ENCODE data around the gene MOB3B. TPM values are rescaled to one million over a fixed set of nuclear protein-coding genes. Genes with fewer than 3 reads are reported as not detected.

MOB3B gene
- polyA plus RNA-seq, 1 of the 3 experiments (the other 2 are of a cell fraction) = 0.90 TPM

DNA sequence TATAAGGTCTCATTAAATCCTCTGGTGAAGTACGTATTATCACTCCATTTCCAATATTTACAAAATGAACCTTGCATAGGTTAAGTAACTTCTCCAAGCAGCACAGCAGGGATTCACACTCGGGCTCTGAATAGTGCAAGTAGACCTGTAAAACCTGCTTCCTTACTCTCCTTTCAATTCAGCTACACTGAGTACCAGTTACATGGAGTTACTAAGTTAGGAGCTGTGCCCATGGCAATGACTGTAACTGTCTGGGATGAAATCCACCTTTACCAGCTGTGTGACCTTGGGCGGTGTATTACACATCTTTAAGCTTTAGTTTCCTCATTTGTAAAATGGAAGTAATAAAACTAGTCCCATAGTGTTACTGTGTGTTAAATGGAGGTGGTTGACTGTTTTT, 15.9 kb upstream of the MOB3B start:
- TF ChIP-seq POLR2AphosphoS5 (IDR thresholded peaks at IDR 0.05; ENCODE audit: low read depth, low read length) (no peak), FOXM1 (IDR thresholded peaks at IDR 0.05; ENCODE audit: low read depth) (no peak), ELF1 (IDR thresholded peaks at IDR 0.05) (no peak), EZH2phosphoT487 (IDR thresholded peaks at IDR 0.05; ENCODE audit: borderline replicate concordance, low read depth) (no peak), GATA2 (CRISPR knock-in tag; IDR thresholded peaks at IDR 0.05) (no peak), RAD21 (IDR thresholded peaks at IDR 0.05; ENCODE audit: low read length) (no peak), RFX5 (IDR thresholded peaks at IDR 0.05; ENCODE audit: low read length) (no peak), MEF2A (IDR thresholded peaks at IDR 0.05; ENCODE audit: borderline replicate concordance, low read depth) (no peak), NFIC (IDR thresholded peaks at IDR 0.05; ENCODE audit: borderline replicate concordance) (no peak), FOXJ3 (CRISPR knock-in tag; IDR thresholded peaks at IDR 0.05) (no peak), TEAD4 (IDR thresholded peaks at IDR 0.05; ENCODE audit: borderline replicate concordance, insufficient read depth) (no peak), JUND (IDR thresholded peaks at IDR 0.05) (no peak), FOSL2 (IDR thresholded peaks at IDR 0.05; ENCODE audit: borderline replicate concordance, low read depth) (no peak)
- TF ChIP-seq, protein P1, sequence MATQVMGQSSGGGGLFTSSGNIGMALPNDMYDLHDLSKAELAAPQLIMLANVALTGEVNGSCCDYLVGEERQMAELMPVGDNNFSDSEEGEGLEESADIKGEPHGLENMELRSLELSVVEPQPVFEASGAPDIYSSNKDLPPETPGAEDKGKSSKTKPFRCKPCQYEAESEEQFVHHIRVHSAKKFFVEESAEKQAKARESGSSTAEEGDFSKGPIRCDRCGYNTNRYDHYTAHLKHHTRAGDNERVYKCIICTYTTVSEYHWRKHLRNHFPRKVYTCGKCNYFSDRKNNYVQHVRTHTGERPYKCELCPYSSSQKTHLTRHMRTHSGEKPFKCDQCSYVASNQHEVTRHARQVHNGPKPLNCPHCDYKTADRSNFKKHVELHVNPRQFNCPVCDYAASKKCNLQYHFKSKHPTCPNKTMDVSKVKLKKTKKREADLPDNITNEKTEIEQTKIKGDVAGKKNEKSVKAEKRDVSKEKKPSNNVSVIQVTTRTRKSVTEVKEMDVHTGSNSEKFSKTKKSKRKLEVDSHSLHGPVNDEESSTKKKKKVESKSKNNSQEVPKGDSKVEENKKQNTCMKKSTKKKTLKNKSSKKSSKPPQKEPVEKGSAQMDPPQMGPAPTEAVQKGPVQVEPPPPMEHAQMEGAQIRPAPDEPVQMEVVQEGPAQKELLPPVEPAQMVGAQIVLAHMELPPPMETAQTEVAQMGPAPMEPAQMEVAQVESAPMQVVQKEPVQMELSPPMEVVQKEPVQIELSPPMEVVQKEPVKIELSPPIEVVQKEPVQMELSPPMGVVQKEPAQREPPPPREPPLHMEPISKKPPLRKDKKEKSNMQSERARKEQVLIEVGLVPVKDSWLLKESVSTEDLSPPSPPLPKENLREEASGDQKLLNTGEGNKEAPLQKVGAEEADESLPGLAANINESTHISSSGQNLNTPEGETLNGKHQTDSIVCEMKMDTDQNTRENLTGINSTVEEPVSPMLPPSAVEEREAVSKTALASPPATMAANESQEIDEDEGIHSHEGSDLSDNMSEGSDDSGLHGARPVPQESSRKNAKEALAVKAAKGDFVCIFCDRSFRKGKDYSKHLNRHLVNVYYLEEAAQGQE (IDR thresholded peaks at IDR 0.05; ENCODE audit: low read depth, low read length) = no peak
- POLR2A ChIA-PET = no interaction called here
- no peak overlapping the region for H3K9ac ChIP-seq

DNA sequence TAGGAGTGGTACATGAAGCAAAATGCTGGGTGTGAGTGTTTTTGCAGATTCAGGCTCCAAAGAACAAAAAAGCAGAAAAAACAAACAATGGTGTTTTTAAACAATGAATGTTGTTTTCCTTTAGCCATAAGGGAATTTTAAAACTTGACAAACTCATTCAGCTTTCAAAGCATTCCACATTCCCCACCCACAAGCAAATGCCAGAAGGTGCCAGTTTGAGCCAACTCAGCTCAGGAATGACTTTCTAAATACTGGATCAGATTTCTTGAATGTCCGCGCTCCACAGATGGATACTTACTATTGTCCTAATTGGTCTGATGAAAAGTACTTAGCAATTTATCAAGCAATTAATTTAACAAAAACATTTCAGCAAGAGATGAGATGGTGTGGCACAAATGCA, 12.9 kb upstream of the MOB3B start:
- H3K36me3 ChIP-seq (replicated peaks in 1 of 2; ENCODE audit: control insufficient read depth in 1 of 2, insufficient read depth in 2 of 2, low read length in 1 of 2) = peaks cover 16 to 26% of the 10 kb centered on the region in 2 experiments
- H3K9me2 ChIP-seq = no peaks in the 10 kb centered on the region; the same call in 1 of the 2 replicates
- H3F3A ChIP-seq (replicated peaks; ENCODE audit: insufficient read depth) = peaks cover 1% of the 10 kb centered on the region
- H2AFZ ChIP-seq (ENCODE audit: low read depth) = no peak overlapping the region
- H3K9me3 ChIP-seq = no peaks in the 10 kb centered on the region
- H3K4me2 ChIP-seq = no peak overlapping the region
- POLR2A ChIA-PET = no interaction called here
- DNase-seq = no peak
- H3K79me2 ChIP-seq (ENCODE audit: insufficient read depth) = no peaks in the 10 kb centered on the region
- H3K27me3 ChIP-seq (ENCODE audit: insufficient read depth) = no peaks in the 10 kb centered on the region
- H3K9ac ChIP-seq = no peak overlapping the region
- H3K4me1 ChIP-seq (ENCODE audit: control insufficient read depth in 1 of 2, insufficient read depth in 2 of 2, low read depth in 1 of 2, low read length in 1 of 2) = peaks cover 0 to 5% of the 10 kb centered on the region in 2 experiments; a peak in 2 of 4 replicates
- WGBS (ENCODE audit: low lambda C conversion rate) = 93% methylated on average over 2 of the region's 2 CpGs
- CTCF ChIA-PET = interaction anchor here (5.0 to 5.9 kb wide), 2 partner anchors 12 to 210 kb away, joined by 26 to 32 read pairs; partner anchors contain the start of gene MOB3B
- no peak overlapping the region for H3K27ac ChIP-seq (ENCODE audit: low read depth in 2 of 2, low read length in 1 of 2)
- H3K4me3 ChIP-seq (ENCODE audit: low read depth in 2 of 2, low read length in 1 of 2) = no peak overlapping the region
- H4K20me1 ChIP-seq (ENCODE audit: insufficient read depth) = no peaks in the 10 kb centered on the region
- TF ChIP-seq, protein P2, sequence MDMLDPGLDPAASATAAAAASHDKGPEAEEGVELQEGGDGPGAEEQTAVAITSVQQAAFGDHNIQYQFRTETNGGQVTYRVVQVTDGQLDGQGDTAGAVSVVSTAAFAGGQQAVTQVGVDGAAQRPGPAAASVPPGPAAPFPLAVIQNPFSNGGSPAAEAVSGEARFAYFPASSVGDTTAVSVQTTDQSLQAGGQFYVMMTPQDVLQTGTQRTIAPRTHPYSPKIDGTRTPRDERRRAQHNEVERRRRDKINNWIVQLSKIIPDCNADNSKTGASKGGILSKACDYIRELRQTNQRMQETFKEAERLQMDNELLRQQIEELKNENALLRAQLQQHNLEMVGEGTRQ (IDR thresholded peaks at IDR 0.05; ENCODE audit: borderline replicate concordance, low read depth, low read length) = no peak
- TF ChIP-seq, protein P3, sequence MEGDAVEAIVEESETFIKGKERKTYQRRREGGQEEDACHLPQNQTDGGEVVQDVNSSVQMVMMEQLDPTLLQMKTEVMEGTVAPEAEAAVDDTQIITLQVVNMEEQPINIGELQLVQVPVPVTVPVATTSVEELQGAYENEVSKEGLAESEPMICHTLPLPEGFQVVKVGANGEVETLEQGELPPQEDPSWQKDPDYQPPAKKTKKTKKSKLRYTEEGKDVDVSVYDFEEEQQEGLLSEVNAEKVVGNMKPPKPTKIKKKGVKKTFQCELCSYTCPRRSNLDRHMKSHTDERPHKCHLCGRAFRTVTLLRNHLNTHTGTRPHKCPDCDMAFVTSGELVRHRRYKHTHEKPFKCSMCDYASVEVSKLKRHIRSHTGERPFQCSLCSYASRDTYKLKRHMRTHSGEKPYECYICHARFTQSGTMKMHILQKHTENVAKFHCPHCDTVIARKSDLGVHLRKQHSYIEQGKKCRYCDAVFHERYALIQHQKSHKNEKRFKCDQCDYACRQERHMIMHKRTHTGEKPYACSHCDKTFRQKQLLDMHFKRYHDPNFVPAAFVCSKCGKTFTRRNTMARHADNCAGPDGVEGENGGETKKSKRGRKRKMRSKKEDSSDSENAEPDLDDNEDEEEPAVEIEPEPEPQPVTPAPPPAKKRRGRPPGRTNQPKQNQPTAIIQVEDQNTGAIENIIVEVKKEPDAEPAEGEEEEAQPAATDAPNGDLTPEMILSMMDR (IDR thresholded peaks at IDR 0.05) = no peak
- TF ChIP-seq GABPA (IDR thresholded peaks at IDR 0.05; ENCODE audit: low read depth) (no peak), SIN3A (IDR thresholded peaks at IDR 0.05; ENCODE audit: borderline replicate concordance, low read depth, low read length) (no peak), TCF12 (IDR thresholded peaks at IDR 0.05) (no peak), POLR2AphosphoS5 (IDR thresholded peaks at IDR 0.05; ENCODE audit: low read depth, low read length) (no peak), TEAD4 (IDR thresholded peaks at IDR 0.05; ENCODE audit: borderline replicate concordance, insufficient read depth) (no peak), FOXM1 (IDR thresholded peaks at IDR 0.05; ENCODE audit: low read depth) (no peak), RFX5 (IDR thresholded peaks at IDR 0.05; ENCODE audit: low read length) (no peak), RXRA (IDR thresholded peaks at IDR 0.05; ENCODE audit: borderline replicate concordance, low read depth) (no peak), SMC3 (IDR thresholded peaks at IDR 0.05; ENCODE audit: low read depth, low read length) (no peak)
- TF ChIP-seq, protein P4, sequence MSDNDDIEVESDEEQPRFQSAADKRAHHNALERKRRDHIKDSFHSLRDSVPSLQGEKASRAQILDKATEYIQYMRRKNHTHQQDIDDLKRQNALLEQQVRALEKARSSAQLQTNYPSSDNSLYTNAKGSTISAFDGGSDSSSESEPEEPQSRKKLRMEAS (IDR thresholded peaks at IDR 0.05; ENCODE audit: low read depth) = no peak

More for the DNA sequence above, 15.9 kb upstream of the MOB3B start:
- Histone ChIP-seq H4K20me1 (ENCODE audit: insufficient read depth) (no peaks in the 10 kb centered on the region), H3K4me3 (ENCODE audit: low read depth in 2 of 2, low read length in 1 of 2) (no peak overlapping the region), H3K79me2 (ENCODE audit: insufficient read depth) (no peaks in the 10 kb centered on the region), H3F3A (replicated peaks; ENCODE audit: insufficient read depth) (peaks cover 10% of the 10 kb centered on the region), H3K4me1 (ENCODE audit: control insufficient read depth in 1 of 2, insufficient read depth in 2 of 2, low read depth in 1 of 2, low read length in 1 of 2) (peaks cover 0 to 5% of the 10 kb centered on the region in 2 experiments; a peak in 1 of 4 replicates), H3K9me3 (no peaks in the 10 kb centered on the region), H3K4me2 (no peak overlapping the region), H3K36me3 (replicated peaks in 1 of 2; ENCODE audit: control insufficient read depth in 1 of 2, insufficient read depth in 2 of 2, low read length in 1 of 2) (peaks cover 19 to 37% of the 10 kb centered on the region in 2 experiments), H3K27ac (ENCODE audit: low read depth in 2 of 2, low read length in 1 of 2) (no peak overlapping the region), H2AFZ (ENCODE audit: low read depth) (no peak overlapping the region), H3K9me2 (no peaks in the 10 kb centered on the region; the same call in 1 of the 2 replicates), H3K27me3 (ENCODE audit: insufficient read depth) (no peaks in the 10 kb centered on the region)
- no peak for DNase-seq
- 100% methylated on average over 3 of the region's 3 CpGs for WGBS (ENCODE audit: low lambda C conversion rate)
- CTCF ChIA-PET = interaction anchor here (1.3 to 6.4 kb wide), 3 partner anchors 9 to 212 kb away, joined by 3 to 62 read pairs (median 8); partner anchors contain the start of gene MOB3B
